MG63 (cell line): ENCODE measurements around the gene STK39. TPM values are rescaled to one million over a fixed set of nuclear protein-coding genes. Genes with fewer than 3 reads are reported as not detected.

Source experiments
- DNase-seq: peaks from one replicate; pipeline ENCODE4 v3.0.0-alpha.2; 2020
- H3K27me3 ChIP-seq: fragments of 250-450 bp; sonication (Bioruptor Pico); 2 replicates; pipeline ENCODE4 v1.5.1; 2020; ENCODE audit warnings: mild to moderate bottlenecking, moderate library complexity
- H3K36me3 ChIP-seq: fragments of 250-450 bp; sonication (Bioruptor Pico); 2 replicates; pipeline ENCODE4 v1.5.1; 2020; ENCODE audit warnings: mild to moderate bottlenecking, moderate library complexity
- H3K4me3 ChIP-seq: fragments of 250-450 bp; sonication (Bioruptor Pico); 2 replicates; pipeline ENCODE4 v1.5.1; 2020; ENCODE audit warnings: mild to moderate bottlenecking, moderate library complexity
- H3K9me3 ChIP-seq: fragments of 250-450 bp; sonication (Bioruptor Pico); 2 replicates; pipeline ENCODE4 v1.5.1; 2020; ENCODE audit warnings: mild to moderate bottlenecking, moderate library complexity
- total RNA-seq: library from RNA; depleted of rRNA; stranded (reverse); fragments of >200 nt; shearing (Covaris generic); gene quantifications from 2 replicates; pipeline ENCODE4 v1.2.3, GENCODE V29; 2014; ENCODE audit warnings: low replicate concordance

Gene STK39
- total RNA-seq, 1 experiment from 2014 or later = 28.1 TPM

DNA sequence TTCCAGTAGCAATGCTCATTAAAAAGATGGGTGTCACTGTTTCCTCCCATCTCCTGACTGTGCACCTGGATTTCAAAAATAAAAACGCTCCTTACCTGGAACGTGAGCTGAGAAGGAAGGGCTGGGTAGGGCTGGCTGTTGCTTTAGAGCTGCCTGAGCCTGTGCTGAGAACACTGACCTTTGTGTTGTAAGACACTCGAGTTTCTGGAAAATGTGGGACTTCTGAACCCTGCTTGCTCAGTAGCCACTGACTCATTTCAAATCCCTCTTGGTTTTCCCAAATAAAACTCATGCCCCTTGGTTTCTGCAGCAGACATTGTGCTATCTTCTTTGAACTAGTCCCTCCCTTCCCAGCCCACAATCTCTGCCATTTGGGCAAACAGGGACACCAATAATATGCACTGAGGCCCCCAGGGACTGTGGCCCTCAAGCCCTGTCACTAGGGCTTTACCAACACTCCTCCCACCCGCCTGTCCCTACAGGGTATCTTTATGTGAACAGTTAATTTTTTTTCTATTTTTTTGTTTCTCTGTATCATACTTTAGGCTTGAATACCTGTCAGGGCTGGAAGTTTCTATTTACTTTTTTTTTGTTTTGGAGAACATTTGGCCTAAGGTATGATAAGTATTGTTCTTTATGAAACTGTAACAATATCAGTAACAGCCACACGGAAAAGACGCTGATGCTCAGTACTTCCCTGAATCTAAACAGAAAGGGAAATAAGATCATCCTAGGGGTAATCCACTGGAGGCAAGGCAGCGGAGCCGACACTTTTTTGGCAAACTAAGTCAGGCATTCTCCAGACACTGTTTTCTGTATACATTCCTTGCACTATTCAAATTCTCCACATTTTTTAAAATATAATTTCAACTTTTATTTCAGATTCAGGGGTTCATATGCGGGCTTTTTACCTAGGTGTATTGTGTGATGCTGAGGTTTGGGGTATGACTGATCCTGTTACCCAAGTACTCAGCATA, 280.2 kb downstream of the STK39 start:
- Histone ChIP-seq H3K27me3 (no peaks in the 10 kb centered on the region), H3K36me3 (peaks cover 7% of the 10 kb centered on the region), H3K9me3 (peaks cover 3% of the 10 kb centered on the region), H3K4me3 (no peak overlapping the region)
- no peak for DNase-seq

DNA sequence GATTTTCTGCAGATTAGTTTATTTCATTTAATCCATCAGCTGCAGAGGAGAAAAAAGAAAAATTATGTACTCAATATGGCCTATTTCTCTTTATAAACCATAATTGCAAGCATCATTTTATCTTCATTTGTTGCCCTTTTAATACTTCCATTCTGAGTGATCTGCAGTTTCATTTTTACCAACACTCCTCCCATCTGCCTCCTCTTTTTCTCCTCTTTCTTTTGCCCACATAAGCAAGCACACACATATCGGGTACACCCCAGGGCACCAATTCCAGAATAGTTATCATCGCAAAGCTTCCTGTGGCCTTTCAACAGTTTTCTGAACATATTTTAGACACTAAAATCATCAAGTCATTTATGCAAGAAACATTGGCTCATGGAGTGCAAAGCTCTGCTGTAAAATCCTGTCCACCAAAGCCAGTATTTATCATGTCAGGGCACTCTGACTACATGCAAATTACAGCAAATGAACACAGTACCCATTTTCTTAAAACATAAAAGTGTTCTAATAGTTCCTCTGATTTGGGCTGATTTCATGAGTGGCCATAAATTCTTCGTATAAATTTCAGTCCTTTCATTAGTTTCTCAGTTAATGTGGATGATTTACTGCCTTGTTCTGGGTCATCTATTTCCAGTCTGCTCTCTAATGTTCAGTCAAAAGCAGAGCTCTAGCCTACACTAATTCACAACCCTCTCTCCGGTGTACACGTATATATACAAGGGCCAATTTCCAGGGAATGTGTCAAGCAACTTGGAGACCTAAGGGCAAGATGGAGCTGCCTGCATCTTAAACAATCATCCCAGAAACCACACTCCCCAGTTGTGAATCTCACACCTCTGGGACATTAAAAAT, 281.3 kb downstream of the STK39 start:
- H3K9me3 ChIP-seq = no peaks in the 10 kb centered on the region
- no peaks in the 10 kb centered on the region for H3K27me3 ChIP-seq
- H3K4me3 ChIP-seq = no peak overlapping the region
- 0 out of 2 replicates have a peak, but pooled peaks cover 3% of the 10 kb centered on the region for H3K36me3 ChIP-seq
- no peak for DNase-seq

DNA sequence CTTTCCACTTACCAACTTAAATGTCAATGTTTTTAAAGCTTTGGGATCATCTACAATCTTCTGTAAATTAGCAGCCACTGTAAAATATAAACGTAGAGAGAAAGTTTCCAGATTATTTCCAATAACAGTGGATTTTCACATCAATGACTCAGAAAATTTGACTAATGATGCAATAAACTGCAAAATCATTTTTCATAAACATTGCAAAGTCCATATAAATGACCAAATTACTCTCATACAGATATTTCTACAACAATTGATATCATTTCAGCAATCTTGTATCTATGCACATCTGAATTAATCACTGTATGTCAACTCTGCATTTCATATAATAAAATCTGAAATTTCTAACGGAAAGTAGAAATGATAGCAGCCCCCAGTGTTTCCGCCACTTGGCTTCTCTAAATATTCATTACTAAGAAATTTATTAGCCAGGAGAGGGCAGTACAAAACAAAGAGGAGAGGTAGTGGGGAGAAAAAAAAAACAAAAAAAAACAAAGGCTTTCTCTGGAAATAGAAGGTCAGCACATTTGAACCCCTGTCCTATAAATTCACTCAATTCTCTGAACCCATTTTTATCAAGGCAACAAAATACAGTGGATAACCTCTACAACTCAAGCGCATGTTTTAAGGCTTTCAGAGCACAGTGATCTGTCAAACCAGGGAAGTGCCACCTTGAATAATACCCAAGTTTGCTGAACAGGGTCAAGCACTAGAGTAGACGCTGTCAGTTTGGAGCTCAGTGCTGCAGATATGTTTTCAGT, 282.6 kb downstream of the STK39 start:
- H3K36me3 ChIP-seq = 0 out of 2 replicates have a peak, but pooled peaks cover 3% of the 10 kb centered on the region
- H3K4me3 ChIP-seq = no peak overlapping the region
- no peak for DNase-seq
- no peaks in the 10 kb centered on the region for H3K27me3 ChIP-seq
- no peaks in the 10 kb centered on the region for H3K9me3 ChIP-seq

DNA sequence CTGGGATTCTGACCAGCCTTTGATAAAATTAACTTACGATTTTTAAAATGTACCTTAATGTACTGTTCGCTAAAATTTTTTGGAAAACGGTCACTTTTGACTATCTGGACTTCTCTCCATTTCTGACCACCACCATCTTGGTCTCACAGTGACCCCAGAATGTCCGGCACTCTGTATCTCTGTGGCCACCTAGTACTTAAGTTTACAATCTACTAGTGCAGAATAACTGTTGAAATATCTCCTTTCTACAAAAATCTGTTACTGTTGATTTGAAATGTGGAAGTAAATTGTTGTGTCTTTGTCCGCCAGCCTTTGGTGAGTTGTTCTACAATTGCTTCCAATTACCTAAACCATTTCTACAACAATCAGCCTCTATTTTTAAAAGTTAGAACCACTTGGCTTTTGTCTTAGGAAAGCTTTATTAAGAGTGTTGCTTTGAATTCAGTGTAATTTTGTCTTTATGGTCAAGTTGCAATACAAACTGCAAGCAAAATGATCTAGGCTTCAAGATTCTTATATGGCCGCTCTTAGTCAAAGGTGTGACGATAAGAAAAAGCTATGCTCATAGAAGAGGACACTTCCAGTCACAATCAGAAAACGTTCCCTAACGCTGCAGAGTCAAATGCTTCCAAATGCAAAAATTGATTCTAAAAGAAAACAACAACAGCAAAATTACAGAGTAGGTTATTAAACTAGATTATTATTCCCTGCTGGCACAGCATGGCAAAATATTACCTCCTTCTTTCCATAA, 283.3 kb downstream of the STK39 start:
- Histone ChIP-seq H3K36me3 (0 out of 2 replicates have a peak, but pooled peaks cover 3% of the 10 kb centered on the region), H3K9me3 (no peaks in the 10 kb centered on the region), H3K4me3 (no peak overlapping the region), H3K27me3 (no peaks in the 10 kb centered on the region)
- no peak for DNase-seq

DNA sequence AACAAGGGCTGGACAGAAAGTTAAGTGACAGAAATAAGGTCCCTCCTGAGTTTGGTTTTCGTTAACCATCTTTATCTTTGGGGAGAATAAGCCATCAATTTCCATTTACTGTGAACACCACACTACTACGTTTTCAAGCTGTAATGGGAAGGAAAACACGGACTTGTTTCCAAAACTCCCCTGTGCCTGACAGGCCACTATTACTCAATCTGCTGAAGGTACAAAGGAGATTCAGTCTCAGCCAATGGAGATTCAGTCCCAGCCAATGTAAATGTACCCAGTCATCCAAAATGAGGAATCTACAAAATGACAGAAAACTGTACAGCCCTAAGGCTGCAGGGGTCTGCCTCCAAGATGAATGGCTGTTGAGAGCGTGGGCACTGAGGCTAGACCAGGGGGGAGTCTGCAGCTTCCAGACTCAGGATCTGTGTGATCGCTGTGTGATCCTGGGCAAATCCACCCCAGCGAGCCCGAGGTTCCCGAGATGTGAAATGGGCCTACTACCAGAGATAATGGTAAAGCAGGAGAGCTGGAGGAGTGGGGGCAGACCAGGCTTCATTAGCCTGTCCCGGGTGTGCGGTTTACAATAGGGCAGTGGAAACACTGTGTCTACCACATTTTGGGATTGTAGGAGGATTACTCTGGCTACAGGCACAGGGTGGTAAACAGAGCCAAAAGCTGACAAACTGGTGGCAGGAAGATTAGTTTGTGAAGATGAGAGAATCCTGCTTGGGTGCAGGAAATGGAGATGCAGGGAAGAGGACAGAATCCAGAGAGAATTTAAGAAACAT, 284.8 kb downstream of the STK39 start:
- Histone ChIP-seq H3K27me3 (no peaks in the 10 kb centered on the region), H3K4me3 (no peak overlapping the region), H3K36me3 (0 out of 2 replicates have a peak, but pooled peaks cover 3% of the 10 kb centered on the region), H3K9me3 (no peaks in the 10 kb centered on the region)
- no peak for DNase-seq

DNA sequence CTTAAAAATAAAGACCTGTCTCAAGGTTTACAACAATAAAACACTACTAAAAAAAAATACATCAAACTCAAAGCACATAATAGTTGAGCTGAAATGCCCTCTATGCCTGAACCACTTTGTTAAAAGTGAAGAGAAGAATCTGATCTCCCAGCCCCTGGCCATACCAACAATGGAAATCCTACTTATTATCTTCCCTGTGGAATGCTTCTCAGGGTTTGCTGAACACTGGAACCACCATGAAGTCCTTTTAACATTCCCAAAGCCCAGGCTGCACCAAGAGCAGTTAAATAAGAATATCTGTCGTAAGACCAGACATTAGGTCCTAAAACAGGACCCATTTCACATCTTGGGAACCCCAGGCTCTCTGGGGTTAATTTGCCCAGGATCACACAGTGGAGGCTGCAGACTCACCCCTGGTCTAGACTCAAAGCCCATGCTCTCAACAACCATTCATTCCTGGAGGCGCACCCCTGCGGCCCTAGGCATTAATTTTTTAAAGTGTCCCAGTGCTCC, 285.8 kb downstream of the STK39 start:
- no peaks in the 10 kb centered on the region for H3K27me3 ChIP-seq
- H3K36me3 ChIP-seq = 0 out of 2 replicates have a peak, but pooled peaks cover 3% of the 10 kb centered on the region
- DNase-seq = no peak
- no peaks in the 10 kb centered on the region for H3K9me3 ChIP-seq
- no peak overlapping the region for H3K4me3 ChIP-seq

DNA sequence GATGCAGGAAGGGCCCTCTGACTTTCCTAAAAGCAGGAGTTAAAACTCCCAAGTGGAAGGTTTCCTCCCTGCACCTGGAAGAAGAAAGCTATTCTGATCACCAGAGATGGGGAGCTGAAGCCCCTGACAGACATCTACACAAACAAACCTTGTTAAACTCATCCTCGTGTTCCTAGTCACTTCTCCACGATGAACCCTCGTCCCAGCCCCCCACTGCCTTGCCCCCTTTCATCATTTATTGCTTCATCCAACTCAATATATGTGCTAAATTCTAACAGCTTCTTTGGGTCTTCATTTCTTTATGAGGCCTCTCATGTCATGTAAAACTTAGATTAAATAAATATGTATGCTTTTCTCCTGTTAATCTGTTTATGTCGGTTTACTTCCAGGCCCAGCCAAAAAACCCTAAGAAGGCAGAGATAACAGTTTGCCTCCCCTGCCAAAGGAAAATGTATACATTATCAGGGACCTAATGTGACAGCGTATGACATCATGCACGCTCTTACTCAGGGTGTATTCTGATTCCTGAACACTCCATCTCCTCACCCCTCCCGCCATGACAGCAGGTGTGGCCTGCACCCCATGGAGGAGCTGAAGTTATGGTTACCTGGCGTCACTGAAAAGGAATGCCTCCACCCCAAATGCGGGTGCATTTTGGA, 287.2 kb downstream of the STK39 start:
- Histone ChIP-seq H3K9me3 (no peaks in the 10 kb centered on the region), H3K36me3 (0 out of 2 replicates have a peak, but pooled peaks cover 3% of the 10 kb centered on the region), H3K4me3 (no peak overlapping the region), H3K27me3 (no peaks in the 10 kb centered on the region)
- no peak for DNase-seq

DNA sequence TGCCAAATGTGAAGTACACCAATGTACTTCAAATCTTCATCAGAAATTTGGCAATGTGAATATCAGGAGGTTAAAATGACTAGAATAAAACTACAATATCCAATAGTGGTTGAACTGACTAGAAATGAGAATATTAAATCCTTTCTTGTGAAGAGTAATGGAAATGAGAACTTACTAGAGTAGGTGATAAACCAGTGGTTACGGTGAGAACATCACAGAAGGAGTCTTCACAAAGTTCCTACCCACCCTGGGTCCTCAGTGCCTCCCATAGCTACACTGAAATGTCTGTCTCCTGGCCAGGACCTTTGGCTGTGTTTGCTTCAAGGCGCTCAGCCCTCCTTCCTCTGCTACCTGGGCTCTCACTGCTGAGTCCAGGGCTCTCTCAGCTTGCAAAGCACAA, 289.7 kb downstream of the STK39 start:
- no peaks in the 10 kb centered on the region for H3K9me3 ChIP-seq
- peaks cover 3% of the 10 kb centered on the region; the same call in 1 of the 2 replicates for H3K36me3 ChIP-seq
- no peak overlapping the region for H3K4me3 ChIP-seq
- no peaks in the 10 kb centered on the region for H3K27me3 ChIP-seq
- DNase-seq = no peak

DNA sequence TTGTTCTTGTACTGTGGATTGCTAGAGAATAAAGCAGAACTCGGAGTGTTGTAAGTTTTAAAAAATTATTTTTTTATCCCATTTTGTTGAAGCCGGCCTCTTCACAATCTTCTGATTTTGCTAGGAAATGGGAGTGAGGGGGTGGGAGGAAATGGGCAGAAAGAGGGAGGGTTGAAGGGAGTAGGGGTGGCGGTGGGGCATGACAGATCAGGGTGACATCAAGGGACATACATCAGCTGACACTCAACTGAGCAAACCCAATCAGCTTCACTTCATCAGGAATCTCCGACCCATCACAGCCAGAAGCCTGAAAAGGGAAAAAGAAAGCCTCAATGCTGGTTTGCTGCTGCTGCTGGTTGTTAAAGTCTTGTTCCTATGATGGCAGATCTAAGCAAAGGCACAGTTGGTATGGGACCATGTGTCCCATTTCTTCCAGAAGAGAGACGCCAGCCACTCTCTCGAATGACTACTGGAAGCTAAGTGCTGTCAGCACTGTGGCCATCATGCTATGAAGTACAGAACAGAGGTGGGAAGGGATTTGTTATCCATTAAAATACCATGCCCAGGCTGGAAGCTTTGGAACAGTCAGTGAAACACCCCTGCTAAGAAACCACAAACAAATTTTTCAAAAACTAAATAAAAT, 292.0 kb downstream of the STK39 start:
- no peak for DNase-seq
- Histone ChIP-seq H3K27me3 (no peaks in the 10 kb centered on the region), H3K4me3 (no peak overlapping the region), H3K36me3 (peaks cover 3% of the 10 kb centered on the region; the same call in 1 of the 2 replicates), H3K9me3 (no peaks in the 10 kb centered on the region)

DNA sequence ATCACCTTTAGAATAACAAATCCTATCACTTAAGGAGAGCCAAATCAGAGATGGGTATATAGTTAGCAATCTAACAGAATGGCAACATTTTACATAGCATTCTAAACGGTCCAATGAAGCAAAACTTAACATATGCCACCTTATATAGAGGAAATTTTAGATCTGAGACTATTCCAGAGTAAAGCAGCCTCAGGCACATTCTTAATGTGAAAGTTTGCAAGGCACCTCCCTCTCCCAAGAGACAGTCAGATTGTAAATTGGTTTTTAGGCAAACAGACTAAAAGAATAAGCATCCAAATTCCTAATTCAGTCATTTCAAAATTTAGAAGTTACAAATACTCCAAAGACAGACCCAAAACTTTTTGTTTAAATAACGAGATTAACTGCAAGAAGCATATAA, 292.9 kb downstream of the STK39 start:
- DNase-seq = no peak
- peaks cover 3% of the 10 kb centered on the region; the same call in 1 of the 2 replicates for H3K36me3 ChIP-seq
- no peak overlapping the region for H3K4me3 ChIP-seq
- no peaks in the 10 kb centered on the region for H3K27me3 ChIP-seq
- no peaks in the 10 kb centered on the region for H3K9me3 ChIP-seq

DNA sequence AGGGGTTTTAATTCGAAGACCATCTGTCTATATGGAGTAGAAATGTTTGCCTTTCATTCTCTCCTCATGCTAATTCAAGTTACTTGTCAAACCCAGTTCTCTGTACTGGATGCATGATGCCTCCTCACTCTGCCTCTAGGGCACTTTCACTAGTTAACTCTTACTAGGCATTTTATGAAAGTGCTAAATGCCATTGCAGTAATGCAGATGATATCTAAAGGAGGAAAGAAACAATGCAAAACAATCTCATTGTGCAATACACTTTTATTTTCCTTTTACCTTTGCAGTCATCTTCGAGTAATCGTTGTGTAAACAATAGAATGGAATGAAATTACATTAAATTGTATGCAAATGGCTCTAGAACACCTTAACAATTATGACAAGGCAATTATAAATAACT, 293.6 kb downstream of the STK39 start:
- H3K4me3 ChIP-seq = no peak overlapping the region
- no peaks in the 10 kb centered on the region for H3K27me3 ChIP-seq
- H3K9me3 ChIP-seq = no peaks in the 10 kb centered on the region
- peaks cover 3% of the 10 kb centered on the region; the same call in 1 of the 2 replicates for H3K36me3 ChIP-seq
- no peak for DNase-seq

DNA sequence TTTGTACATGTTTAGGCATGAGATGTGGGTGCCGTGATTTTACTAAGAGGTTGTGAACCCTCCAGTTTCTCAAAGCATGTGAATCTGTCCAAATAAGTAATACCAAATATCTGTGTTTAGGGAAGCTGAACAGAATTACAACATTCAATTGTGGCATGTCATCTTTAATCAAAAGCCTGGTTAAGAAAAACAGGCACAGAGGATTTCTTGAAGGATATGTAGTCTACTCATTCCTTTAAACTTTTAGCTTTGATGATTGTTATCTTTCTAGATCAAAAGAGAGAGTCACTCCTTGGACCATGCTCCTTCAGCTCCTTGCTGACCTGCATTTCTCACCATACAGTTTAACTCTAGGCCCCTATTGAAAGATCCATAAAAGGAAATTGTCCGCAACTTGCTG, 296.8 kb downstream of the STK39 start:
- no peaks in the 10 kb centered on the region for H3K27me3 ChIP-seq
- H3K36me3 ChIP-seq = peaks cover 3% of the 10 kb centered on the region; the same call in 1 of the 2 replicates
- no peaks in the 10 kb centered on the region for H3K9me3 ChIP-seq
- H3K4me3 ChIP-seq = no peak overlapping the region
- DNase-seq = no peak

DNA sequence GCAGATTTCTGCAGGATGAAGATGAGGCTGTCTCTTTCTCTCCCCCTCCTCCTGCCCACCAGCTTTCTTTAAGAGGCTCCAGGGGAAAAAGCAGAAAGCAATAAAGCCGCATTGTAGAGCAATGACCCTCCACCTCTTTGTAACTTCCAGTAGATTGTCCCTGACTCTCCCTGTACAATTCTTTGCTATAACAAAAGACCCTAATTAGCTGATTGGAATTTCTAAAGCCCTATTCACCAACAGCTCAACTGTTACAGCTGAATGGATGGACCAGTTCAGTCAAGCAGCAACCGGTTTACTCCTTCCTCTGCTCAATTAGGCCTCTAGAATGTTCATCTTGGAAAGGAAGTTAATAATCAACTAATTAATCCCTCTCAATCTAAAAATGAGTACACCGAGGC, 301.0 kb downstream of the STK39 start:
- Histone ChIP-seq H3K27me3 (no peaks in the 10 kb centered on the region), H3K36me3 (no peaks in the 10 kb centered on the region), H3K4me3 (no peak overlapping the region), H3K9me3 (no peaks in the 10 kb centered on the region)
- no peak for DNase-seq
